ENCODE results near the gene ARHGEF17.

- no peak for TF ChIP-seq CTCF (IDR thresholded peaks at IDR 0.05; ENCODE audit: low read depth, low read length, poor library complexity, severe bottlenecking)
- TF ChIP-seq EZH2phosphoT487 (IDR thresholded peaks at IDR 0.05; ENCODE audit: borderline replicate concordance, low read length), result no peak
These were observed 30.6 kb upstream of the ARHGEF17 start for GRCh38 chr11:73277467-73277866.
